K562 (cell line): ENCODE data around the gene SLC6A9. TPM values are rescaled to one million over a fixed set of nuclear protein-coding genes. Genes with fewer than 3 reads are reported as not detected.

Source experiments
- ARNT ChIP-seq, 2 experiments: fragments of 450-650 bp; IDR thresholded peaks; 2 replicates each; pipeline ENCODE4 v1.6.1; 2016; ENCODE audit warnings: mild to moderate bottlenecking in 1 of 2
- CBFA2T2 ChIP-seq: fragments of 450-650 bp; conservative IDR thresholded peaks from 2 replicates; pipeline ENCODE4 v1.6.1; 2017; ENCODE audit warnings: mild to moderate bottlenecking
- EWSR1 ChIP-seq: fragments of 450-650 bp; IDR thresholded peaks from 2 replicates; pipeline ENCODE4 v1.6.1; 2018; ENCODE audit warnings: borderline replicate concordance, mild to moderate bottlenecking, low read depth, moderate library complexity; ENCODE audit not compliant: partially characterized antibody
- FOXK2 ChIP-seq, 2 experiments: fragments of 450-650 bp; IDR thresholded peaks in 1 of 2; conservative IDR thresholded peaks in 1 of 2; 2 replicates each; pipeline ENCODE4 v1.6.1; 2016; ENCODE audit warnings: low read depth in 2 of 2, mild to moderate bottlenecking in 1 of 2
- FOXM1 ChIP-seq, 2 experiments: fragments of 450-650 bp in 1 of 2; sonication (generic) in 1 of 2; formaldehyde crosslinking in 1 of 2; IDR thresholded peaks; 2 replicates each; pipeline versions ENCODE4 v1.6.1 to v1.9.0; 2017 to 2022; ENCODE audit warnings: low read depth in 2 of 2, mild to moderate bottlenecking in 2 of 2, missing genetic modification reagents in 1 of 2, moderate library complexity in 1 of 2
- GTF2A2 ChIP-seq: IDR thresholded peaks from 2 replicates; pipeline ENCODE4 v1.6.1; 2016; ENCODE audit warnings: mild to moderate bottlenecking, missing genetic modification characterization, missing compliant biosample characterization
- GTF2E2 ChIP-seq: fragments of 200-800 bp; sonication (Bioruptor generic); IDR thresholded peaks from 2 replicates; pipeline ENCODE4 v1.6.1; 2016; ENCODE audit warnings: missing genetic modification characterization, missing compliant biosample characterization
- HINFP ChIP-seq: fragments of 450-650 bp; conservative IDR thresholded peaks from 2 replicates; pipeline ENCODE4 v1.6.1; 2016; ENCODE audit warnings: missing genetic modification characterization, low read depth, mild to moderate bottlenecking, control low read depth, missing compliant biosample characterization
- KLF10 ChIP-seq: fragments of 250-450 bp; sonication (Bioruptor Pico); IDR thresholded peaks from 2 replicates; pipeline ENCODE4 v1.6.1; 2021; ENCODE audit warnings: matching md5 sums
- PPARD ChIP-seq: fragments of 250-450 bp; sonication (Bioruptor Pico); IDR thresholded peaks from 2 replicates; pipeline ENCODE4 v1.8.0; 2022; ENCODE audit warnings: inconsistent platforms, mild to moderate bottlenecking, moderate library complexity
- TCF7 ChIP-seq: sonication (generic); IDR thresholded peaks from 2 replicates; pipeline ENCODE4 v1.6.1; 2016; ENCODE audit warnings: antibody characterized with exemption, borderline replicate concordance
- XRCC5 ChIP-seq: fragments of 200-400 bp; formaldehyde crosslinking; IDR thresholded peaks from 2 replicates; pipeline ENCODE4 v1.6.1; 2017; ENCODE audit warnings: low read depth, mild to moderate bottlenecking, low read length
- ZNF140 ChIP-seq: fragments of 250-450 bp; sonication (Bioruptor Pico); IDR thresholded peaks from 2 replicates; pipeline ENCODE4 v1.8.0; 2021; ENCODE audit warnings: moderate library complexity, mild to moderate bottlenecking, inconsistent platforms
- ZNF79 ChIP-seq: fragments of 250-450 bp; sonication (Bioruptor Pico); IDR thresholded peaks from 2 replicates; pipeline ENCODE4 v1.4.0; 2020; ENCODE audit warnings: low read depth, mild to moderate bottlenecking, moderate library complexity
- polyA plus RNA-seq, 8 experiments: library from polyadenylated mRNA; depleted of rRNA in 4 of 8; stranded (reverse) in 5 of 8; unstranded in 3 of 8; fragments of >200 nt; fragmentation: Nextera tagmentation in 2 of 8; fragmentation: Illumina TruSeq in 1 of 8; extraction: Ambion mirVana in 2 of 8; extraction: Trizol in 1 of 8; gene quantifications; 2 replicates each; pipeline versions ENCODE4 v1.2.1 to v1.2.3, GENCODE V29; 2011 to 2014; ENCODE audit warnings: inconsistent platforms in 1 of 8, missing spikeins in 1 of 8
- total RNA-seq, 7 experiments: library from RNA; depleted of rRNA in 6 of 7; stranded (reverse); fragments of >200 nt in 6 of 7; fragmentation: Illumina TruSeq in 2 of 7; extraction: Trizol in 2 of 7; gene quantifications; 2 replicates each; pipeline versions ENCODE4 v1.2.1 to v1.2.3, GENCODE V29; 2011 to 2021; ENCODE audit warnings: low replicate concordance in 1 of 7
- TF ChIP-seq, protein P1 (sequence below): sonication (generic); formaldehyde crosslinking; IDR thresholded peaks from 2 replicates; pipeline ENCODE4 v1.8.0; 2022; ENCODE audit warnings: mild to moderate bottlenecking, missing genetic modification reagents, borderline replicate concordance
- TF ChIP-seq, protein P2 (sequence below): fragments of 200-800 bp; sonication (Bioruptor generic); IDR thresholded peaks from 2 replicates; pipeline ENCODE4 v1.6.1; 2016; ENCODE audit warnings: missing genetic modification characterization, missing compliant biosample characterization
- TF ChIP-seq, protein P3 (sequence below): fragments of 450-650 bp; IDR thresholded peaks from 2 replicates; pipeline ENCODE4 v1.6.1; 2016; ENCODE audit warnings: missing biosample characterization, missing genetic modification characterization

Gene SLC6A9
- total and polyA plus RNA-seq, 9 of the 15 experiments (the other 6 are each of a cell fraction or from before 2014, with no cell fraction given): 0.17 to 18.7 (median 2.9) TPM

DNA sequence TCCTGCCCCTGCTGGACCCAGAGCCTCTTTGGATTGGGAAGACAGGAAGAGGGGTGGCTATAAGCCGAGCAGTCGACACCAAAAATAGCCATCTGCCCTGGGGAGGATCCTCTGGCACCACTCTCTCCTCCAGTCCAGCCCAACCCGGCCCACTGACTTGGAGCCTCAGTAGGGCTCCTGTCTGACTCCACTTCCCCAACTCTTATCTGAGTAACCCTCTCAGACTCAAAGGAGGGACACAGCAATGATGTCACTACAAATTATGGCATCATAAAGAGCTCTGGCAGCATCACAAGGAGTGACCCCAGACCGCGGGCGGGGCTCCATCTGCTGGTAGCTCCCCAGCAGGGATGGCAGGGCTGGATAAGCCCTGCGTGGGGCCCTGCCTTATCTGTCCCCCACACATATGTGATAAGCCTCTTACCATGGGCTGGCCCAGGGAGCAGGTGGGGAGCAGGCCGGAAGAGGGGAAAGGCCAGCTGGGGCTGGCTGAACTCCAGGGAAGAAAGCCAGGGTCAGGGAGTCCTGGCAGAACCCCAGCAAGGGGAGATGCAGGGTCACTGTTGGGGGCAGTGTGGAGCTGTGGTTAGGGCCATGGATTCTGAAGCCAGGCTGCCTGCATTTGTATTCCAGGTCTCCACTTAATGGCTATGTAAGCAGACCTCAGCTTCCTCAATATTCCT, 4.6 kb upstream of the SLC6A9 start (continued):
- TF ChIP-seq, protein P1, sequence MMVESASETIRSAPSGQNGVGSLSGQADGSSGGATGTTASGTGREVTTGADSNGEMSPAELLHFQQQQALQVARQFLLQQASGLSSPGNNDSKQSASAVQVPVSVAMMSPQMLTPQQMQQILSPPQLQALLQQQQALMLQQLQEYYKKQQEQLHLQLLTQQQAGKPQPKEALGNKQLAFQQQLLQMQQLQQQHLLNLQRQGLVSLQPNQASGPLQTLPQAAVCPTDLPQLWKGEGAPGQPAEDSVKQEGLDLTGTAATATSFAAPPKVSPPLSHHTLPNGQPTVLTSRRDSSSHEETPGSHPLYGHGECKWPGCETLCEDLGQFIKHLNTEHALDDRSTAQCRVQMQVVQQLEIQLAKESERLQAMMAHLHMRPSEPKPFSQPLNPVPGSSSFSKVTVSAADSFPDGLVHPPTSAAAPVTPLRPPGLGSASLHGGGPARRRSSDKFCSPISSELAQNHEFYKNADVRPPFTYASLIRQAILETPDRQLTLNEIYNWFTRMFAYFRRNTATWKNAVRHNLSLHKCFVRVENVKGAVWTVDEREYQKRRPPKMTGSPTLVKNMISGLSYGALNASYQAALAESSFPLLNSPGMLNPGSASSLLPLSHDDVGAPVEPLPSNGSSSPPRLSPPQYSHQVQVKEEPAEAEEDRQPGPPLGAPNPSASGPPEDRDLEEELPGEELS (CRISPR knock-in tag): no peak
- TF ChIP-seq CBFA2T2 (peak; percentile 100), FOXM1 (IDR thresholded peaks at IDR 0.05; ENCODE audit: low read depth) (peak; percentile 99), FOXM1 (CRISPR knock-in tag; IDR thresholded peaks at IDR 0.05; ENCODE audit: low read depth) (0 out of 2 replicates have a peak, but pooled peaks have one; percentile 60), ARNT (IDR thresholded peaks at IDR 0.05) (peak; percentile 97 to 99), ZNF79 (CRISPR knock-in tag) (peak; percentile 87), XRCC5 (peak; percentile 96), HINFP (0 out of 2 replicates have a peak, but pooled peaks have one; percentile 65), GTF2A2 (tag) (no peak), ZNF140 (CRISPR knock-in tag) (no peak), FOXK2 (conservative IDR thresholded peaks at IDR 0.05 in 1 of 2, IDR thresholded peaks at IDR 0.05 in 1 of 2; ENCODE audit: low read depth in 2 of 2) (peak; percentile 4 to 46; a peak in 1 of 4 replicates), GTF2E2 (tag) (no peak; the same call in 1 of the 2 replicates), EWSR1 (no peak), PPARD (CRISPR knock-in tag) (no peak), TCF7 (peak; percentile 92; the same call in 1 of the 2 replicates), KLF10 (CRISPR knock-in tag) (no peak)
- TF ChIP-seq, protein P2, sequence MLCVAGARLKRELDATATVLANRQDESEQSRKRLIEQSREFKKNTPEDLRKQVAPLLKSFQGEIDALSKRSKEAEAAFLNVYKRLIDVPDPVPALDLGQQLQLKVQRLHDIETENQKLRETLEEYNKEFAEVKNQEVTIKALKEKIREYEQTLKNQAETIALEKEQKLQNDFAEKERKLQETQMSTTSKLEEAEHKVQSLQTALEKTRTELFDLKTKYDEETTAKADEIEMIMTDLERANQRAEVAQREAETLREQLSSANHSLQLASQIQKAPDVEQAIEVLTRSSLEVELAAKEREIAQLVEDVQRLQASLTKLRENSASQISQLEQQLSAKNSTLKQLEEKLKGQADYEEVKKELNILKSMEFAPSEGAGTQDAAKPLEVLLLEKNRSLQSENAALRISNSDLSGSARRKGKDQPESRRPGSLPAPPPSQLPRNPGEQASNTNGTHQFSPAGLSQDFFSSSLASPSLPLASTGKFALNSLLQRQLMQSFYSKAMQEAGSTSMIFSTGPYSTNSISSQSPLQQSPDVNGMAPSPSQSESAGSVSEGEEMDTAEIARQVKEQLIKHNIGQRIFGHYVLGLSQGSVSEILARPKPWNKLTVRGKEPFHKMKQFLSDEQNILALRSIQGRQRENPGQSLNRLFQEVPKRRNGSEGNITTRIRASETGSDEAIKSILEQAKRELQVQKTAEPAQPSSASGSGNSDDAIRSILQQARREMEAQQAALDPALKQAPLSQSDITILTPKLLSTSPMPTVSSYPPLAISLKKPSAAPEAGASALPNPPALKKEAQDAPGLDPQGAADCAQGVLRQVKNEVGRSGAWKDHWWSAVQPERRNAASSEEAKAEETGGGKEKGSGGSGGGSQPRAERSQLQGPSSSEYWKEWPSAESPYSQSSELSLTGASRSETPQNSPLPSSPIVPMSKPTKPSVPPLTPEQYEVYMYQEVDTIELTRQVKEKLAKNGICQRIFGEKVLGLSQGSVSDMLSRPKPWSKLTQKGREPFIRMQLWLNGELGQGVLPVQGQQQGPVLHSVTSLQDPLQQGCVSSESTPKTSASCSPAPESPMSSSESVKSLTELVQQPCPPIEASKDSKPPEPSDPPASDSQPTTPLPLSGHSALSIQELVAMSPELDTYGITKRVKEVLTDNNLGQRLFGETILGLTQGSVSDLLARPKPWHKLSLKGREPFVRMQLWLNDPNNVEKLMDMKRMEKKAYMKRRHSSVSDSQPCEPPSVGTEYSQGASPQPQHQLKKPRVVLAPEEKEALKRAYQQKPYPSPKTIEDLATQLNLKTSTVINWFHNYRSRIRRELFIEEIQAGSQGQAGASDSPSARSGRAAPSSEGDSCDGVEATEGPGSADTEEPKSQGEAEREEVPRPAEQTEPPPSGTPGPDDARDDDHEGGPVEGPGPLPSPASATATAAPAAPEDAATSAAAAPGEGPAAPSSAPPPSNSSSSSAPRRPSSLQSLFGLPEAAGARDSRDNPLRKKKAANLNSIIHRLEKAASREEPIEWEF (CRISPR knock-in tag): peak; percentile 98
- TF ChIP-seq, protein P3, sequence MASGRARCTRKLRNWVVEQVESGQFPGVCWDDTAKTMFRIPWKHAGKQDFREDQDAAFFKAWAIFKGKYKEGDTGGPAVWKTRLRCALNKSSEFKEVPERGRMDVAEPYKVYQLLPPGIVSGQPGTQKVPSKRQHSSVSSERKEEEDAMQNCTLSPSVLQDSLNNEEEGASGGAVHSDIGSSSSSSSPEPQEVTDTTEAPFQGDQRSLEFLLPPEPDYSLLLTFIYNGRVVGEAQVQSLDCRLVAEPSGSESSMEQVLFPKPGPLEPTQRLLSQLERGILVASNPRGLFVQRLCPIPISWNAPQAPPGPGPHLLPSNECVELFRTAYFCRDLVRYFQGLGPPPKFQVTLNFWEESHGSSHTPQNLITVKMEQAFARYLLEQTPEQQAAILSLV (tag): peak; percentile 86
